GM19023 (cell line): ENCODE data around the gene RNASE7.
"Not testable (repeated sequence)": the region's sequence is repeated elsewhere in the genome, so short reads cannot be mapped to it uniquely, and the experiment has no call there.

Source experiments
- ATAC-seq: cut with Tn5 transposase; IDR thresholded peaks from one replicate; pipeline ENCODE4 v1.9.1; 2021; ENCODE audit warnings: mild to moderate bottlenecking, moderate library complexity; ENCODE audit not compliant: unreplicated experiment

RNASE7 gene

GRCh38 chr14:21023174-21023573 lies 19.0 kb upstream of the RNASE7 start:
- ATAC-seq: no peak

GRCh38 chr14:21023817-21024584 lies 18.2 kb upstream of the RNASE7 start:
- ATAC-seq: no peak

DNA sequence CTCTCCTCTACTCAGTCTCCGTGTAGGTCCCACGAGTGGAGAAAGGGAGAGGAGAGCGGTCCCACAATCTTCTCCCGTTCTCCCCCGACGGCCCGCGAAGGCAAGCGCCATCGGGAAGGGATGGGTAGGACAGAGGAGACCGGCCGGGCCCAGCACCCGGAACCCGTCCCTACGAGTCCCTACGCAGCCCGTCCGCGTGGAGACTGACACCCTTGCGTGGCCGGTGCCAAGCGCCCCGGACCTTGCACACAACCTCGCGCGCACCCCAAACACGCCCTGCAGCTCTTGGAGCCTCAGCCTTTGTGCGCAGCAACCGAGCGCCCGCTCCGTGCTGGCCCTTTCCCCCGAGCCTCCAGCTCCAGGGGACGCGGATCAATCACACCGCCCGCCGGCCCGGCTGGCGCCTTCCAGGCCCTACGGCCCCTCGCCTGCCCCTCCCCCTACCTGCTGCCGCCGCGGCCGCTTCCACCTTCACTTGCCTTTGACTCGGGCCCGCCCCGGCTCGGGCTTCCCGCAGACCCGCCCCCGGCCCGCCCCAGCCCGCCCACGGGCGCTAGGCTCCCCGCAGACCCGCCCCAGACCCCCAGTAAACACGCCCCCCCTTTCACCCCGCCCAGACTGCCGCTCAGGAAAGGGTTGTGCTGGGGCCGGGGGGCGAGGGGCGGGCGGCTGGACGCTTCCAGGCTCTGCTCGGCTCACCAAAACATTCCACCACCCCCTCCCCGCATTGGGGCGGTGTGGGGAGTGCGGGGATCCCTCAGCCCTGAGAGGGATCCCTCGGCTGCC lies 17.4 kb upstream of the RNASE7 start, which contains the start of gene NDRG2:
TSS of gene NDRG2 (minus strand) at position 477 of the 786 bp plus-strand sequence. CDS start 1,746 bp downstream, outside the sequence.
- peak; percentile 68 for ATAC-seq

DNA sequence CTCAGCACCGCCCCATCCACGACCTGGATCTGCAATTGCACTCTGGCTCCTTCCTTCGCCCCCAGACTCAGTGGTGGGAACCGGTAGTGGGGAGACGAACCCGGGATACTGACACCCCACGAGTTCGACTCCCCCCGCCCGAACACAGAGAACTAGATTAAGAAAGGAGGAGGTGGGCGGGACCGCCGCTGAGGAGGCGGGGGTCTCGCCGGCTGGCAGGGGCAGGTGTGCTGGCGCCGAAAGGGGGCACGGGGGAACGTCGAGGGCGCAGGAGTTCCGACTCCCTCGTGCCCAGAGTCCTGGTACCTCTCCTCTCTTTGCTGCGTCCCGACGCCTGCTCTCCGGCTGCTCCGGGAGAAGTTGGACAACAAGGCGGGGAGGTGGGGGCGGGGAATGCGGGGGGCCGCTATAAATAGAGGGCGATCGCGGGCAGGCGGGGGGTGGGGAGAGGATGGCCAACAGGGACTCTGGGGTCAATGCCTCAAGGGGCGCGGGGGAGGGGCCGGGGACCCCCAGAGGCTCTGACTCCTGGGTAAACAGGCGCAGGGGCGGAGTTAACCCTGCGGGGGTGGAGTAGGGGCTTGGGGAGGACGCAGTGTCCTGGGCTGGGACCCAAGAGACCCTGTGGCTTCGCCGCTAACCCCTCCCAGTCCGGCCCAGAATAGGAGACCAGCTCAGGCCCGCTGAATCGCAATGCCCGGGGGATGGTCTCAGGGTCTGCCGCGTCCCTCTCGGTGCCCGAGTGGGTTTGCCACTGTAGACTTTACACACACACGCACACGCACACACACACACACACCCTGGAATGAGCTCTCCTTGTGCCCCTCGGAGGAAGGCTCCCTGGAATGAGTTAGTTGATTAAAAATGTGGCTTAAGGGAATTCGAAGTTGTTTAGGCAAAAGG lies 16.5 kb upstream of the RNASE7 start:
- no peak for ATAC-seq

DNA sequence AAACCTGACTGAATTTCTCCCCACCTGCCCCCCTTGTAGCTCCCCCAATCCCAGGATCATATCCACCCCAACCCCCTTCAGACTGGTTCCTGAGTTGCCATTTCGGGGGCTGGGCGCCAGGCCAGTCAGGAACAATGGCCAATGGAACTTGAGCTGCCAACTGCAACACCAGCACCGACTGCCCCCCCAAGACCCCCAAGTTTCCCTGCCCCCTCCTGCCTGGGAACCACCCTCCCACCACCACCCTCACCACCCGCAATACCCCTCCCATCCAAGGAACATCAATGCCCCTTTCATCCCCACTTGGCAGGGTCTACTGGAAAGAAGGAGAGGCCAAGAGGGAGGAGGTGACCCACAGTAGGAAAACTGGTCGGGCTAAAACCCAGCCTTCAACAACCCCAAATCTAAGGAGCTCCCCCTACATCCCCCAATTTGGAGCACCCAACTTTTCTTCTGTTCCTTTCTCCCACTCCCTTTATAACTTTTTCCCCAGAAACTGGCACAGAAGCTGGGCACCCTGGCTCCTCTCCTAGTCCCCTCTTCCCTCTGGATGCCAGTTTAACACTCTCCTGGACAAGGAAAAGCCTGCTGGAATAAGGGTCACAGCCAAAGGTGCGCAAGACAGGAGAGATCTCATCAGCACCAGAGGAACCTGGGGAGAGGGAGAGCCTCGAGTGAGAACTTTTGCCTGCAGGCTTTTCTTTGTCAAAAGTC lies 15.7 kb upstream of the RNASE7 start:
- no peak for ATAC-seq

- no peak for ATAC-seq
Measured at GRCh38 chr14:21026988-21027315, 15.2 kb upstream of the RNASE7 start.

DNA sequence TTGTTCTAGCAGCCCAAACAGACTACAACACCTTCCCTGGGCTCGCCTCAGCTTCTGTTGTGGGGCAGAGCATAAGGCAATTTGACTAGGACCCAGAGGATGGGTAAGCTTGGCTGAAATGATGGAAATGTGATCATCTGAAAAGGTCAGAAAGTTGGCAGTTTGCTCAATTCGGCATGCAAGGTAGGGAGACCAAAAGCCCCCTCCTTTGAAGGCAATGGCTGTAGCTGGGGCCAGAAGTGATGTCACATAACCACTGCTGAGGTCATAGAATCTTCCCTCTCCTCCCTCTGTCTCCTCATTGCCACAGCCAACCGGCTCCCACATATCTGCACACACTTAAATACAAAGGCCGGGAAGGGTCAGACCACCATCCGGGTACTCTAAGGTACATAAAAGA lies 12.2 kb upstream of the RNASE7 start, which contains the start of gene TPPP2:
TSS of gene TPPP2 (plus strand) at position 301 of the 400 bp plus-strand sequence. CDS start 365 bp downstream, outside the sequence.
- ATAC-seq: no peak

GRCh38 chr14:21030531-21030930 lies 11.6 kb upstream of the RNASE7 start:
- no peak for ATAC-seq

DNA sequence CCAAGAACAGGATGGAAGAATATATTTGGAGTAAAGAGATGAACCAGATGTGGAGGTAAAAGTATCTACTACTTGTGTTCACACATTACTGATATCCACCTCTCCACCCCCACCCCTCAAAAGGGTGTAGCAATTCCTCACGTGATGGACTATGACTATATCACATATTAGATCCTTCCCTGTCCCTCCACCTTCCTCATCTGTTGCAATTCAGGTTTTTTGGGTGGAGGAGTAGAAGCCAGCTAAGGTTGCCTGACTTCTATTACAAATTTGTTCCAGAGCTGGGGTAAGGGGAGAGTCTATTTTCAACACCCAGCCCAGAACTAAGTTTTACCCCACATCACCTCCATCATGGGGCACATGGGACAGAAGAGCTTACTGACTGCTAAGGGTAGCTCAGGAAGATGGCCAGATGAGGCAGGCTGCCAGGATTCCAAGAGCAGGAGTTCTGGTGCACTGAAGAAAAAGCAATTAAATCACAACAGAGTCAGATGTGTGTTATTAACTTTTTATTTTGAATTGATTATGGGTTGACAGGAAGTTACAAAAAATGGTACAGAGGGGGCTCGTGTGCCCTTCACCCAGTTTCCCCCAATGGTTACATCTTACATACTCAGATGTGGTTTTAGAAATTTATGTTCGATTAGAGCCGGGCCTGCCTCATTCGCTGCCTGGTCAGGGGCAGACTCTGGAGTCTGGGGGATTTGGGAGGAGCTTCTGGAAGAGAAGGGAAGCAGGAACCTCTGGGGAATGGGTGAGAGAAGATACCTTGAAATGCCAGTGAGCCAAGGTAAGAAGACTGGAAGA lies 9.6 kb upstream of the RNASE7 start:
- ATAC-seq: no peak

GRCh38 chr14:21033133-21033698 lies 8.9 kb upstream of the RNASE7 start:
- ATAC-seq: no peak

DNA sequence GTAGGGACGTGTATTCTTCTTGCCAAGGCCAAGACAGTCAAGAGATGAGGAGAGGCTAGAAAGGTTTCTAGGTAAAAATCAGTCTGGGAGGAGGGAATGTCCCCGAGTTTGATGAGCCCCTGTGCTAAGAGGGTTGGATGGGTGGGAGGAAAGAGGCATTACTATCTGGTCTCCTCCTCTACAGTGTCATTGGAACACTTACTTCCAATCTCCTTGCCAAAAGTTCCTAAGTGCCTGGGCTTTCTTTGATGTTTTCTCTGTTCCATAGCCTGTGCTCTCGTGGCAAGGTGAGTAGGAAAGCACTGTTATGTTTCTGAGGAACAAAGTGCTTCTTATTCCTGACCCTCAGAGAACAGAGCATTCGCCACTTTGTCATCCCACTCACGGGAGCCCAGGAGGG lies 7.5 kb upstream of the RNASE7 start, which contains the start of gene RNASE13:
TSS of gene RNASE13 (minus strand) at position 101 of the 400 bp plus-strand sequence. CDS start 519 bp downstream, outside the sequence.
- ATAC-seq: no peak

DNA sequence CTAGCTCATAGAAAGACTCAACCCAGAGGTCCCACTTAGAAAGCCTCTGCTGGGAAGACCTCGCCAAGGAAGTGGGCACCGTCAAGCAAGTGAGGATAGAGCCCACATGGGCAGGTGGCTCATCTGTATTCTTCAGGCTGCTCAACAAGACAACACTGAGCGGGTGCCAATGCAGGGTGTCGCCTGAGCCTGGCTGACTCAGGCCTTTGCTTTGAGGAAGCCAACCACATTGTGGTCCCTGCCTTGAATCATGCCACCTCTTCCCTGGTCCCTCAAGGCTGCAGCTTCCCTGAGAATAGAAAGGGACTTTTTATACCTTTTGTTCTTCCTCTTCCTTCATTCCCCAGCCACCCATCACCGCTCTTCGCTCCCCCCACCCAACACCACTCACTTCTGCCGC lies 5.4 kb upstream of the RNASE7 start:
- no peak for ATAC-seq

DNA sequence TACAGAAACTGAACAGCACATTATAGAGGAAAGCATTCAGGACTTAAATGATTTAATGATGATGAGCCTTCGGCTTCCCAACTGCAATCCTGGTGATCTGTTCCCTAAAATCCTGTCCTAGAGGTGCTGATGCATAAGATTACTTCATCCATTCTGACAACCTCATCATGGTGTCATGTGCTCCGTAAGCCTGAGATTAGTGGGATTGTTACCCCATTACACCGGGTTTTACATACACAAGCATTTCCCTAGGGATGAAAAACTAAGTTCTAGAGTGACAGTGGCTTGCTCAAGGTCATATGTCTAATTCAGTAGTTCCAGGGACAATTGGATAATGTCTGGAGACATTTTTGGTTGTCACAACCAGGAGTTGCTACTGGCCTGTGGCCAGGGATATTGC lies 5.0 kb upstream of the RNASE7 start:
- ATAC-seq: no peak

DNA sequence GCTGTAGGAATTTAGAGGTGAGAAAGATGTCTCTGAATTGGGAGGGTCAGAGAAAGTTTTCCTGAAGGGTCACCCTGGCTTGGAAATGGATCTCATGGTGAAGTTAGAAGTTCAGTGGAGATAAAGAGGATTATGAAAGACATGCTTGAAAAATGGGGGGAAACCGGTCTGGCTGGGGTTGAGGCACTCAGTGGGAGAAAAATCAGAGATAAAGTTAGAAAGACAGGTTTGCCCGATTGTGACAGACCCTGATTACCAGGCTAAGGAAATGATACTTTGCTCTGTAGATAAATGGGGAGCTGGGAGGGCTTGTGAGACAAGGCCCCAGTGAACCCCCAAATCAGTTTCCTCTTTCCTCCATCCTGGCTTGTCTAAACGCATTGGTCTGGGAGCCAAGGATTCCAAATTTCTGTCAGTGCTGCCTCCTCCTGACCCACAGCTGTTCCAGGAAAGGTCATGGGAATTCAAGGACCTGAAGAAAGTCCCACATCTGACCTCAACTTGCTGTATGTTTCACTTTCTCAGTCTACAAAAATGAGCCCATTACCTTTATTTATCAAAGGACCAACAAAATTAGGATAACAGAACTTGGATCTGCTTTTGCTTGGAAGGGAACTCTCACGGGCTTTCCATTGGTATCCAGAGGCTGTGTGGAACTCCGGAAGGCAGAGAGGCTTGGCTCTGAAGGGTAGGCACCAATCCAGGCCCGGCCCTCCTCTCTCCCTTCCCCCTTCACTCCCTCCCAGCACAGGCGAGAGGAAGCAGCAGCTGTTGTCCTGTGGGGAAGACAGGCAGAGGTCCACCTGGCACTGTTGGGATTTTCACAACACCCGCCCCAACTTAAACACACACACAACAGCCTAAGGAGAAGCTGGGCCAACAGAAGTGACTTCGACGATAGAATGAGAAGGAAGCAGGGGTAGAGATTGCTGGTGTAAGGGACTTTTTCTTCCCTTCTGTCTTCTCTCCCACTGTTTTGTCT lies 3.4 kb upstream of the RNASE7 start:
- no peak for ATAC-seq

GRCh38 chr14:21039585-21040369 lies 2.4 kb upstream of the RNASE7 start:
- ATAC-seq: no peak

- ATAC-seq: no peak
Measured at GRCh38 chr14:21040370-21040925, 1.7 kb upstream of the RNASE7 start.

DNA sequence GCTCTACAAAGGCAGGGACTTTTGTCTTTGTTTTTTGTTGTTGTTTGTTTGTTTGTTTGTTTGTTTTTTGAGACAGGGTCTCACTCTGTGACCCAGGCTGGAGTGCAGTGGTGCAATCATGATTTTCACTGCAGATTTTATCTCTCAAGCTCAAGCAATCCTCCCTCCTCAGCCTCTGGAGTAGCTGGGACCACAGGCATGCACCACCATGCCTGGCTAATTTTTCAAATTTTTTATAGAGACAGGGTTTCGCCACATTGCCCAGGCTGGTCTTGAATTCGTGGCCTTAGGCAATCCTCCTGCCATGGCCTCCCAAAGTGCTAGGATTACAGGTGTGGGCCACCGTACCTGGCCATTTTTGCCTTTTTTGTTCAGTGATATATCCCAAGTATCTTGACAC lies 1.2 kb upstream of the RNASE7 start:
- not testable (repeated sequence) for ATAC-seq
